Transverse colon (tissue), 4 donors: ENCODE measurements around the gene MYH11. TPM values are rescaled to one million over a fixed set of nuclear protein-coding genes. Genes with fewer than 3 reads are reported as not detected.

Experiments used
- DNase-seq: peaks from one replicate; pipeline ENCODE4 v3.0.0-alpha.2; 2019
- H3K27ac ChIP-seq, 4 donors: fragments of 200-600 bp; sonication (generic); 2 replicates each; pipeline ENCODE4 v1.5.1; 2016 to 2018; ENCODE audit warnings: inconsistent platforms in 4 of 4
- H3K27me3 ChIP-seq: fragments of 200-600 bp; sonication (generic); 2 replicates; pipeline ENCODE4 v1.5.1; 2017; ENCODE audit warnings: inconsistent platforms
- H3K36me3 ChIP-seq, 4 donors: fragments of 200-600 bp; sonication (generic); 2 replicates each; pipeline ENCODE4 v1.5.1; 2017 to 2019; ENCODE audit warnings: inconsistent platforms in 4 of 4
- H3K4me1 ChIP-seq, 4 donors: fragments of 200-600 bp; sonication (generic); 2 replicates each; pipeline ENCODE4 v1.5.1; 2017 to 2020; ENCODE audit warnings: inconsistent platforms in 4 of 4
- H3K4me3 ChIP-seq, 4 donors: fragments of 200-600 bp; sonication (generic); 1 replicate in 1 of 4; 2 replicates in 3 of 4; pipeline versions ENCODE4 v1.5.1 to v1.6.1; 2017 to 2019; ENCODE audit warnings: inconsistent platforms in 4 of 4
- H3K9me3 ChIP-seq, 2 donors: fragments of 200-600 bp; sonication (generic); 2 replicates each; pipeline ENCODE4 v1.5.1; 2017 to 2019; ENCODE audit warnings: inconsistent platforms in 2 of 2
- CTCF ChIP-seq, 5 experiments: fragments of 200-600 bp in 3 of 5; fragments of 450-650 bp in 2 of 5; sonication (generic) in 3 of 5; IDR thresholded peaks; 1 replicate in 2 of 5; 2 replicates in 3 of 5; pipeline ENCODE4 v1.5.1; 2016 to 2017; ENCODE audit warnings: antibody characterized with exemption in 5 of 5, inconsistent platforms in 3 of 5, mild to moderate bottlenecking in 2 of 5, moderate library complexity in 1 of 5
- EP300 ChIP-seq: sonication (generic); formaldehyde crosslinking; IDR thresholded peaks from one replicate; pipeline ENCODE4 v1.6.1; 2017; ENCODE audit warnings: antibody characterized with exemption, low read depth
- POLR2A ChIP-seq: fragments of 450-650 bp; IDR thresholded peaks from one replicate; pipeline ENCODE4 v1.6.1; 2016; ENCODE audit warnings: antibody characterized with exemption, mild to moderate bottlenecking, moderate library complexity
- POLR2AphosphoS5 ChIP-seq, 3 donors: sonication (generic); formaldehyde crosslinking; IDR thresholded peaks; one replicate each; pipeline ENCODE4 v1.6.1; 2016; ENCODE audit warnings: antibody characterized with exemption in 3 of 3
- WGBS, 2 donors: methylation state at CpG; one replicate each; pipeline ENCODE4 v1.1.5; 2018; ENCODE audit warnings: low coverage in 1 of 2; 5-methylcytosine and 5-hydroxymethylcytosine counted together
- in situ Hi-C, 4 donors: fragments of 200-750 bp; cut with MboI; loops; one replicate each; pipeline versions ENCODE4 v1.15.0 to v1.15.1; 2017; ENCODE audit warnings: low sequenced_read_pairs in 3 of 4, low pct_ligation_motif_present in 1 of 4, low pct_unique_long_range_greater_than_20kb in 1 of 4
- intact Hi-C: fragments of 100-400 bp; cut with DNase I; formaldehyde crosslinking; loops from one replicate; pipeline ENCODE4 v1.15.1; 2023; ENCODE audit warnings: low total_unique reads
- total RNA-seq, 4 donors: library from RNA; depleted of rRNA; stranded (reverse); fragments of >200 nt; gene quantifications; one replicate each; pipeline ENCODE4 v1.1.0, GENCODE V29; 2016

Gene MYH11
- total RNA-seq, 4 donors from 2014 or later = 619 to 1,914 (median 1,058) TPM

GRCh38 chr16:15858921-15859668 lies 2.3 kb upstream of the MYH11 start:
- WGBS, 2 donors = 80 to 84% methylated on average over 9 to 12 of the region's 12 CpGs
- in situ Hi-C loops (loop anchor here in 2 of 4 donors (25.0 kb wide), 2 partner anchors 253 to 278 kb away; no protein-coding TSS in a partner anchor), intact Hi-C loops (loop anchor here (10.0 kb wide), 2 partner anchors 96 to 266 kb away; no protein-coding TSS in a partner anchor)
- H3K4me1 ChIP-seq = peaks cover 0 to 21% (median 2%) of the 10 kb centered on the region in 4 donors
- no peak overlapping the region for H3K4me3 ChIP-seq
- H3K27ac ChIP-seq = peak overlapping the region; percentile 76 to 92 (median 83)
- no peaks in the 10 kb centered on the region for H3K36me3 ChIP-seq
- TF ChIP-seq EP300 = no peak
- TF ChIP-seq POLR2AphosphoS5 (IDR thresholded peaks at IDR 0.05) = no peak
- no peak for TF ChIP-seq CTCF (IDR thresholded peaks at IDR 0.05)
- TF ChIP-seq POLR2A = no peak
- no peaks in the 10 kb centered on the region for H3K9me3 ChIP-seq
- peaks cover 35% of the 10 kb centered on the region for H3K27me3 ChIP-seq
- DNase-seq = no peak

- Histone ChIP-seq H3K27ac (peak overlapping the region; percentile 76 to 92 (median 83)), H3K36me3 (no peaks in the 10 kb centered on the region), H3K9me3 (no peaks in the 10 kb centered on the region), H3K4me1 (peaks cover 0 to 21% (median 2%) of the 10 kb centered on the region in 4 donors), H3K4me3 (peak overlapping the region; percentile 32 to 50 (median 38)), H3K27me3 (peaks cover 40% of the 10 kb centered on the region)
- intact Hi-C loops = loop anchor here (10.0 kb wide), 2 partner anchors 97 to 267 kb away; no protein-coding TSS in a partner anchor
- TF ChIP-seq CTCF (IDR thresholded peaks at IDR 0.05) (no peak), POLR2A (peak; percentile 18), POLR2AphosphoS5 (IDR thresholded peaks at IDR 0.05) (peak in 1 of 3 donors; percentile 54), EP300 (no peak)
- in situ Hi-C loops = loop anchor here in 2 of 4 donors (25.0 kb wide), 2 partner anchors 254 to 279 kb away; no protein-coding TSS in a partner anchor
- DNase-seq = peak; percentile 49
- 3 to 8% methylated on average over 15 to 30 of the region's 55 CpGs for WGBS, 2 donors
These were observed 1.1 kb upstream of the MYH11 start for GRCh38 chr16:15857724-15858560.

- H3K27me3 ChIP-seq = peaks cover 40% of the 10 kb centered on the region
- peak overlapping the region; percentile 76 to 92 (median 83) for H3K27ac ChIP-seq
- no peaks in the 10 kb centered on the region for H3K36me3 ChIP-seq
- peak overlapping the region; percentile 6 to 50 (median 34) for H3K4me3 ChIP-seq
- no peak for DNase-seq
- 33 to 47% methylated on average over 2 of the region's 2 CpGs for WGBS, 2 donors
- H3K9me3 ChIP-seq = no peaks in the 10 kb centered on the region
- intact Hi-C loops (loop anchor here (10.0 kb wide), 2 partner anchors 99 to 269 kb away; no protein-coding TSS in a partner anchor), in situ Hi-C loops (loop anchor here in 2 of 4 donors (25.0 kb wide), 2 partner anchors 256 to 281 kb away; no protein-coding TSS in a partner anchor)
- peaks cover 0 to 21% (median 2%) of the 10 kb centered on the region in 4 donors for H3K4me1 ChIP-seq
- no peak for TF ChIP-seq EP300
- no peak for TF ChIP-seq POLR2AphosphoS5 (IDR thresholded peaks at IDR 0.05)
These were observed 646 bp downstream of the MYH11 start for GRCh38 chr16:15856182-15856581.

GRCh38 chr16:15855704-15856003 lies 1.2 kb downstream of the MYH11 start:
- Histone ChIP-seq H3K27ac (peak overlapping the region; percentile 76 to 92 (median 83)), H3K4me3 (peak overlapping the region; percentile 6 to 50 (median 34)), H3K36me3 (no peaks in the 10 kb centered on the region), H3K9me3 (no peaks in the 10 kb centered on the region), H3K27me3 (peaks cover 40% of the 10 kb centered on the region), H3K4me1 (peaks cover 0 to 21% (median 2%) of the 10 kb centered on the region in 4 donors)
- intact Hi-C loops = loop anchor here (10.0 kb wide), 2 partner anchors 99 to 269 kb away; no protein-coding TSS in a partner anchor
- DNase-seq = no peak
- TF ChIP-seq EP300 (no peak), POLR2A (no peak), CTCF (IDR thresholded peaks at IDR 0.05) (no peak), POLR2AphosphoS5 (IDR thresholded peaks at IDR 0.05) (no peak)
- in situ Hi-C loops = loop anchor here in 2 of 4 donors (25.0 kb wide), 2 partner anchors 257 to 282 kb away; no protein-coding TSS in a partner anchor
- WGBS, 2 donors = 29 to 43% methylated on average over 5 of the region's 5 CpGs
